Measurements from ENCODE around the gene TRAFD1.

DNA sequence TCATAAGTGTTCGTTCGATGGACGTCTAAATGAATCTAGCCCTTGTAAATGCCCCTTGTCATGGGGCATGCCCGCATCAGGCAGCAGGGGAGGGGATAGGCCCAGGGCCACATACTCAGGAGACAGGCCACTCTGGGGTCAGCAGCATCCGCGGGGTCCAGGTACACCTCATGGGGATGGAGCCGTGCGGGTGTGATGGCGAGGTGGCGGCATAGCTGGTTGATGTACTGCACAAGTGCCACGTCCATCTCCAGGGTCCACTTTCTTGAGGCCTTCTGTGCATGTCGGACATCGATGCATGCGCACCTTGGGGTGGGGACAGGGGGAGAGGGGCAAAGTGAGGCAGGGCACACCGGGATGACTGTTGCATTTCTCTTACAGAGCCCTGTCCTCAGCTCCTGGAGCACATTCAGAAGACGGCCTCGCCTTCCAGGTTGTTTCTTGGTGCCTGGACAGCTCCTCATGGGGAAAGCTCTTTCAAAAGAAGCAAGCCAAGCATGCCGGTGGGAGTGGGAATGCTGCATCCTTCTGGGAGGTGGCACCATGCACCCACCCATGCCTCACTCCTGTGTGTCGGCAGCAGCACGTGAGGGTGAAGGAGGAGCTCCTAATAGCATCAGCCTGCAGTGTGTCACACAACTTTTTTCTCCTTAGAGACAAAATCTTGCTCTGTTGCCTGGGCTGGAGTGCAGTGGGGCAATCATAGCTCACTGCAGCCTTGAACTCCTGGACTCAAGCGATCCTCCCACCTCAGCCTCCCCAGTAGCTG, 47.4 kb downstream of the TRAFD1 start:
- TF ChIP-seq FIP1L1 (IDR thresholded peaks at IDR 0.05; ENCODE audit: borderline replicate concordance, insufficient read depth, low read depth, low read length) (no peak), HDAC6 (IDR thresholded peaks at IDR 0.05; ENCODE audit: low read depth, low read length) (no peak), PHF8 (CRISPR knock-in tag; IDR thresholded peaks at IDR 0.05) (no peak), ETS1 (CRISPR knock-in tag; IDR thresholded peaks at IDR 0.05) (no peak)
